ENCODE data around the gene DBF4B.

- peak; percentile 96 to 100 (median 98) for TF ChIP-seq CTCF (IDR thresholded peaks at IDR 0.05)
- TF ChIP-seq POLR2A (IDR thresholded peaks at IDR 0.05) = no peak
Measured at GRCh38 chr17:44774271-44775135, 66.0 kb downstream of the DBF4B start.

All from esophagus squamous epithelium (tissue), 4 donors.